NCI-H345 treated with DMSO at 0.1 percent for 48 hours (cell line): ENCODE measurements around the gene LRRN2.
"Not testable (repeated sequence)": the region's sequence is repeated elsewhere in the genome, so short reads cannot be mapped to it uniquely, and the experiment has no call there.

Experiments used
- DNase-seq: peaks from one replicate; lab custom pipeline; 2025; ENCODE audit not compliant: unreplicated experiment; lab: John Stamatoyannopoulos, UW

The LRRN2 gene

GRCh38 chr1:204633665-204634064, 51.9 kb downstream of the LRRN2 start:
- DNase-seq: no peak

GRCh38 chr1:204630132-204630905, 55.2 kb downstream of the LRRN2 start:
- no peak for DNase-seq

- not testable (repeated sequence) for DNase-seq
These were observed 56.1 kb downstream of the LRRN2 start for GRCh38 chr1:204629459-204629858.

- no peak for DNase-seq
These were observed 56.7 kb downstream of the LRRN2 start for GRCh38 chr1:204628868-204629267.

- DNase-seq: no peak
These were observed 58.1 kb downstream of the LRRN2 start for GRCh38 chr1:204627436-204627835.

- DNase-seq: no peak
These were observed 59.2 kb downstream of the LRRN2 start for GRCh38 chr1:204626381-204626780.

GRCh38 chr1:204624631-204625216, 60.8 kb downstream of the LRRN2 start:
- DNase-seq: no peak

- DNase-seq: no peak
These were observed 61.6 kb downstream of the LRRN2 start for GRCh38 chr1:204623894-204624361.

- no peak for DNase-seq
These were observed 62.1 kb downstream of the LRRN2 start for GRCh38 chr1:204623365-204623893.

- no peak for DNase-seq
These were observed 63.5 kb downstream of the LRRN2 start for GRCh38 chr1:204621996-204622395.

GRCh38 chr1:204621396-204621795, 64.1 kb downstream of the LRRN2 start:
- no peak for DNase-seq

GRCh38 chr1:204619721-204620120, 65.8 kb downstream of the LRRN2 start:
- no peak for DNase-seq

- DNase-seq: no peak
These were observed 67.3 kb downstream of the LRRN2 start for GRCh38 chr1:204618148-204618760.

- DNase-seq: no peak
These were observed 68.0 kb downstream of the LRRN2 start for GRCh38 chr1:204617256-204618147.

- no peak for DNase-seq
These were observed 68.9 kb downstream of the LRRN2 start for GRCh38 chr1:204616641-204617040.

- no peak for DNase-seq
These were observed 69.7 kb downstream of the LRRN2 start for GRCh38 chr1:204615881-204616280.

- no peak for DNase-seq
These were observed 71.9 kb downstream of the LRRN2 start for GRCh38 chr1:204613636-204614035.

GRCh38 chr1:204612326-204612725, 73.2 kb downstream of the LRRN2 start:
- no peak for DNase-seq

GRCh38 chr1:204611036-204611435, 74.5 kb downstream of the LRRN2 start:
- DNase-seq: no peak

GRCh38 chr1:204607910-204608309, 77.6 kb downstream of the LRRN2 start:
- DNase-seq: no peak

- no peak for DNase-seq
These were observed 79.7 kb downstream of the LRRN2 start for GRCh38 chr1:204605791-204606190.
